GM13976 (cell line): ENCODE measurements around the gene SHQ1.

Source experiments
- DNase-seq: peaks from one replicate; pipeline ENCODE4 v3.0.0; 2012; ENCODE audit warnings: low spot score
- CTCF ChIP-seq: IDR thresholded peaks from 2 replicates; pipeline ENCODE4 v1.5.1; 2012; ENCODE audit warnings: borderline replicate concordance, mild to moderate bottlenecking; ENCODE audit not compliant: insufficient read depth; ENCODE audit errors: extremely low read depth, missing control alignments, control extremely low read depth
- in situ Hi-C: fragments of 300-500 bp; cut with MboI; formaldehyde crosslinking; loops from one replicate; pipeline ENCODE4 v1.12.0; 2022; ENCODE audit warnings: low sequenced_read_pairs, mixed read lengths, inconsistent platforms; ENCODE audit not compliant: unreplicated experiment

The SHQ1 gene

GRCh38 chr3:72810063-72810462, 38.2 kb downstream of the SHQ1 start:
- no peak for DNase-seq
- no peak for TF ChIP-seq CTCF
- in situ Hi-C loops = no loop called here

- DNase-seq = no peak
- in situ Hi-C loops = no loop called here
- TF ChIP-seq CTCF = no peak
These were observed 43.9 kb downstream of the SHQ1 start for GRCh38 chr3:72804361-72804760.

- no peak for TF ChIP-seq CTCF
- in situ Hi-C loops = no loop called here
- no peak for DNase-seq
These were observed 44.7 kb downstream of the SHQ1 start for GRCh38 chr3:72803573-72803972.

- in situ Hi-C loops = no loop called here
- no peak for TF ChIP-seq CTCF
- DNase-seq = no peak
These were observed 46.2 kb downstream of the SHQ1 start for GRCh38 chr3:72802001-72802400.

- peak; percentile 26 for DNase-seq
- in situ Hi-C loops = no loop called here
- TF ChIP-seq CTCF = no peak
These were observed 47.4 kb downstream of the SHQ1 start for GRCh38 chr3:72800869-72801268.

GRCh38 chr3:72798552-72799195, 49.6 kb downstream of the SHQ1 start:
- DNase-seq = no peak
- in situ Hi-C loops = no loop called here
- TF ChIP-seq CTCF = no peak
